OCI-LY3 (cell line): Measurements from ENCODE around the gene ITGA7.

Experiments
- EZH2phosphoT487 ChIP-seq: fragments of 200-600 bp; shearing (Covaris generic); IDR thresholded peaks from 2 replicates; pipeline ENCODE4 v1.6.1; 2018; ENCODE audit warnings: antibody characterized with exemption, mixed run types, low read depth
- TF ChIP-seq, protein P1 (sequence below): fragments of 200-600, 300-600 bp; sonication (generic); IDR thresholded peaks from 2 replicates; pipeline ENCODE4 v1.5.1; 2014; ENCODE audit warnings: antibody characterized with exemption, low read length, low read depth

- TF ChIP-seq, protein P1, sequence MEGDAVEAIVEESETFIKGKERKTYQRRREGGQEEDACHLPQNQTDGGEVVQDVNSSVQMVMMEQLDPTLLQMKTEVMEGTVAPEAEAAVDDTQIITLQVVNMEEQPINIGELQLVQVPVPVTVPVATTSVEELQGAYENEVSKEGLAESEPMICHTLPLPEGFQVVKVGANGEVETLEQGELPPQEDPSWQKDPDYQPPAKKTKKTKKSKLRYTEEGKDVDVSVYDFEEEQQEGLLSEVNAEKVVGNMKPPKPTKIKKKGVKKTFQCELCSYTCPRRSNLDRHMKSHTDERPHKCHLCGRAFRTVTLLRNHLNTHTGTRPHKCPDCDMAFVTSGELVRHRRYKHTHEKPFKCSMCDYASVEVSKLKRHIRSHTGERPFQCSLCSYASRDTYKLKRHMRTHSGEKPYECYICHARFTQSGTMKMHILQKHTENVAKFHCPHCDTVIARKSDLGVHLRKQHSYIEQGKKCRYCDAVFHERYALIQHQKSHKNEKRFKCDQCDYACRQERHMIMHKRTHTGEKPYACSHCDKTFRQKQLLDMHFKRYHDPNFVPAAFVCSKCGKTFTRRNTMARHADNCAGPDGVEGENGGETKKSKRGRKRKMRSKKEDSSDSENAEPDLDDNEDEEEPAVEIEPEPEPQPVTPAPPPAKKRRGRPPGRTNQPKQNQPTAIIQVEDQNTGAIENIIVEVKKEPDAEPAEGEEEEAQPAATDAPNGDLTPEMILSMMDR, result no peak
- TF ChIP-seq EZH2phosphoT487, result no peak
These were observed 53.0 kb downstream of the ITGA7 start for GRCh38 chr12:55654511-55655214.
